OCI-LY1 (cell line): ENCODE results near the gene CKAP2L.

ENCODE experiments used
- H2AFZ ChIP-seq: fragments of 200-600 bp; sonication (generic), shearing (Covaris generic); 2 replicates; pipeline ENCODE4 v1.6.0; 2014; ENCODE audit warnings: antibody characterized with exemption, mild to moderate bottlenecking, low read length
- H3F3A ChIP-seq: fragments of 200-600 bp; sonication (generic), shearing (Covaris generic); 2 replicates; pipeline ENCODE4 v1.6.0; 2014; ENCODE audit warnings: mild to moderate bottlenecking, antibody characterized with exemption, low read length, moderate library complexity; ENCODE audit not compliant: insufficient read depth
- H3K27ac ChIP-seq: fragments of 200-600 bp; sonication (generic); 2 replicates; pipeline ENCODE4 v1.5.1; 2014; ENCODE audit warnings: low read length, mixed run types, mild to moderate bottlenecking, low read depth; ENCODE audit not compliant: poor library complexity, severe bottlenecking
- H3K27me3 ChIP-seq: fragments of 200-600 bp; sonication (generic); 2 replicates; pipeline ENCODE4 v1.6.0; 2014; ENCODE audit warnings: antibody characterized with exemption, mild to moderate bottlenecking, low read length, moderate library complexity; ENCODE audit not compliant: insufficient read depth
- H3K36me3 ChIP-seq: fragments of 200-600 bp; sonication (generic); 2 replicates; pipeline ENCODE4 v1.6.1; 2014; ENCODE audit warnings: mild to moderate bottlenecking, antibody characterized with exemption, low read length, moderate library complexity, mixed read lengths; ENCODE audit not compliant: insufficient read depth
- H3K4me1 ChIP-seq: fragments of 200-600 bp; sonication (generic); 2 replicates; pipeline ENCODE4 v1.5.1; 2014; ENCODE audit warnings: mild to moderate bottlenecking, low read length, moderate library complexity; ENCODE audit not compliant: insufficient read depth, severe bottlenecking
- H3K4me2 ChIP-seq: fragments of 200-600 bp; sonication (generic), shearing (Covaris generic); 2 replicates; pipeline ENCODE4 v1.6.1; 2014; ENCODE audit warnings: low read length
- H3K4me3 ChIP-seq: fragments of 200-600 bp; sonication (generic); 2 replicates; pipeline ENCODE4 v1.5.1; 2014; ENCODE audit warnings: low read length, low read depth, mild to moderate bottlenecking, mixed read lengths; ENCODE audit not compliant: poor library complexity, severe bottlenecking
- H3K79me2 ChIP-seq: fragments of 200-600 bp; shearing (Covaris generic); 2 replicates; pipeline ENCODE4 v1.6.1; 2016; ENCODE audit warnings: mixed run types, low read length, mixed read lengths; ENCODE audit not compliant: insufficient read depth
- H3K9ac ChIP-seq: fragments of 200-600 bp; sonication (generic), shearing (Covaris generic); 2 replicates; pipeline ENCODE4 v1.6.1; 2014; ENCODE audit warnings: mild to moderate bottlenecking, low read length, mixed read lengths
- H3K9me2 ChIP-seq: fragments of 200-600 bp; sonication (generic), shearing (Covaris generic); 2 replicates; pipeline ENCODE4 v1.6.1; 2014; ENCODE audit warnings: low read depth, mild to moderate bottlenecking, low read length, mixed read lengths
- H3K9me3 ChIP-seq: fragments of 200-600 bp; shearing (Covaris generic); 2 replicates; pipeline ENCODE4 v1.6.1; 2014; ENCODE audit warnings: low read length, mixed read lengths
- H4K20me1 ChIP-seq: fragments of 200-600 bp; sonication (generic), shearing (Covaris generic); 2 replicates; pipeline ENCODE4 v1.6.0; 2016; ENCODE audit warnings: mild to moderate bottlenecking, low read length; ENCODE audit not compliant: insufficient read depth
- EZH2 ChIP-seq: fragments of 200-600 bp; sonication (generic), shearing (Covaris generic); IDR thresholded peaks from 2 replicates; pipeline ENCODE4 v1.8.0; 2017; ENCODE audit warnings: borderline replicate concordance, mixed run types, mild to moderate bottlenecking, antibody characterized with exemption, low read length, moderate library complexity, mixed read lengths
- TF ChIP-seq, protein P1 (sequence below): fragments of 200-600 bp; sonication (generic), shearing (Covaris generic); IDR thresholded peaks from 2 replicates; pipeline ENCODE4 v1.5.1; 2017; ENCODE audit warnings: mild to moderate bottlenecking, antibody characterized with exemption, low read length, moderate library complexity, mixed read lengths

Gene CKAP2L

GRCh38 chr2:112774536-112775285 is 10.3 kb upstream of the CKAP2L start:
- Histone ChIP-seq H3K4me2 (no peak overlapping the region), H3K9me2 (no peaks in the 10 kb centered on the region), H2AFZ (no peak overlapping the region), H3K9me3 (no peaks in the 10 kb centered on the region), H3K4me3 (no peak overlapping the region), H3K36me3 (no peaks in the 10 kb centered on the region), H3K79me2 (no peaks in the 10 kb centered on the region), H3K9ac (no peak overlapping the region), H3K27me3 (no peaks in the 10 kb centered on the region; the same call in 1 of the 2 replicates), H3F3A (no peaks in the 10 kb centered on the region), H4K20me1 (no peaks in the 10 kb centered on the region), H3K4me1 (no peaks in the 10 kb centered on the region), H3K27ac (no peak overlapping the region)
- no peak for TF ChIP-seq EZH2
- TF ChIP-seq, protein P1, sequence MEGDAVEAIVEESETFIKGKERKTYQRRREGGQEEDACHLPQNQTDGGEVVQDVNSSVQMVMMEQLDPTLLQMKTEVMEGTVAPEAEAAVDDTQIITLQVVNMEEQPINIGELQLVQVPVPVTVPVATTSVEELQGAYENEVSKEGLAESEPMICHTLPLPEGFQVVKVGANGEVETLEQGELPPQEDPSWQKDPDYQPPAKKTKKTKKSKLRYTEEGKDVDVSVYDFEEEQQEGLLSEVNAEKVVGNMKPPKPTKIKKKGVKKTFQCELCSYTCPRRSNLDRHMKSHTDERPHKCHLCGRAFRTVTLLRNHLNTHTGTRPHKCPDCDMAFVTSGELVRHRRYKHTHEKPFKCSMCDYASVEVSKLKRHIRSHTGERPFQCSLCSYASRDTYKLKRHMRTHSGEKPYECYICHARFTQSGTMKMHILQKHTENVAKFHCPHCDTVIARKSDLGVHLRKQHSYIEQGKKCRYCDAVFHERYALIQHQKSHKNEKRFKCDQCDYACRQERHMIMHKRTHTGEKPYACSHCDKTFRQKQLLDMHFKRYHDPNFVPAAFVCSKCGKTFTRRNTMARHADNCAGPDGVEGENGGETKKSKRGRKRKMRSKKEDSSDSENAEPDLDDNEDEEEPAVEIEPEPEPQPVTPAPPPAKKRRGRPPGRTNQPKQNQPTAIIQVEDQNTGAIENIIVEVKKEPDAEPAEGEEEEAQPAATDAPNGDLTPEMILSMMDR: no peak

GRCh38 chr2:112773556-112773955 is 9.1 kb upstream of the CKAP2L start:
- H3K4me2 ChIP-seq: no peak overlapping the region
- no peaks in the 10 kb centered on the region for H3K36me3 ChIP-seq
- H3K27me3 ChIP-seq: no peaks in the 10 kb centered on the region; the same call in 1 of the 2 replicates
- TF ChIP-seq EZH2: no peak
- TF ChIP-seq, protein P1: no peak
- H3K27ac ChIP-seq: no peak overlapping the region
- no peaks in the 10 kb centered on the region for H3K79me2 ChIP-seq
- no peak overlapping the region for H3K9ac ChIP-seq
- H3F3A ChIP-seq: no peaks in the 10 kb centered on the region
- H4K20me1 ChIP-seq: no peaks in the 10 kb centered on the region
- no peaks in the 10 kb centered on the region for H3K4me1 ChIP-seq
- H3K9me3 ChIP-seq: no peaks in the 10 kb centered on the region
- H2AFZ ChIP-seq: no peak overlapping the region
- H3K9me2 ChIP-seq: no peaks in the 10 kb centered on the region
- H3K4me3 ChIP-seq: no peak overlapping the region

DNA sequence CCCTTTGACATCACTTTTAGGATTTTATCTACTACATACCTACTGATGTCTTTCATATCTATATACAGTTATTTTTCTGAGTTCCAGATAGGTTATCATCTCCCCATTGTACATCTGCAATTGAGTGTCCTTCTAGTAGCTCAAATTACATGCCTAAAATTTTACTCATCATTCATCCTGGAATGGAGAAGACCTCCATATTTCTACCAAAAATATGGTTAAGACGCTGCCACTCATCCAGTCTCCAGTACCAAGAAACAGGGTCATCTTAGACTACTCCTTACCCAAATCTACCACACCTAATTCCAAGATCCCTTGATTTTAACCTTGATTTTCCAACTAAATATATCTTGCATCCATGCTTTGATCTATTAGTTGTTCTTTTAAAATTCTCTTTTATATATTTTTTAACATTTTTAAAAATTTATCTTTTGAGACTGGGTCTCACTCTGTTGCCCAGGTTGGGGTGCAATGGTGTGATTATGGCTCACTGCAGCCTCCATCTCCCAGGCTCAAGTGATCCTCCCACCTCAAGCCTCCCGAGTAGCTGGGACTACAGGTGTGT is 8.6 kb upstream of the CKAP2L start:
- no peak overlapping the region for H2AFZ ChIP-seq
- no peak for TF ChIP-seq EZH2
- TF ChIP-seq, protein P1: no peak

More for the DNA sequence above, 8.6 kb upstream of the CKAP2L start:
- Histone ChIP-seq H3K4me2 (no peak overlapping the region), H3K27ac (no peak overlapping the region), H3K9me3 (no peaks in the 10 kb centered on the region), H3K36me3 (no peaks in the 10 kb centered on the region), H3K4me3 (no peak overlapping the region), H3K4me1 (no peaks in the 10 kb centered on the region), H3K9ac (no peak overlapping the region), H3F3A (no peaks in the 10 kb centered on the region), H3K9me2 (no peaks in the 10 kb centered on the region), H3K27me3 (no peaks in the 10 kb centered on the region; the same call in 1 of the 2 replicates), H4K20me1 (no peaks in the 10 kb centered on the region), H3K79me2 (no peaks in the 10 kb centered on the region)
